ENCODE measurements around the gene HGD. TPM values are rescaled to one million over a fixed set of nuclear protein-coding genes. Genes with fewer than 3 reads are reported as not detected.

The HGD gene
- total RNA-seq, 1 donor, result 0.09 TPM

- H3K4me3 ChIP-seq (ENCODE audit: low read depth, low read length), result no peak overlapping the region
- DNase-seq (ENCODE audit: low read depth), result no peak
- no peak for TF ChIP-seq CTCF (IDR thresholded peaks at IDR 0.05; ENCODE audit: insufficient read depth, low read length)
Measured at GRCh38 chr3:120661945-120662344, 20.1 kb downstream of the HGD start.

DNA sequence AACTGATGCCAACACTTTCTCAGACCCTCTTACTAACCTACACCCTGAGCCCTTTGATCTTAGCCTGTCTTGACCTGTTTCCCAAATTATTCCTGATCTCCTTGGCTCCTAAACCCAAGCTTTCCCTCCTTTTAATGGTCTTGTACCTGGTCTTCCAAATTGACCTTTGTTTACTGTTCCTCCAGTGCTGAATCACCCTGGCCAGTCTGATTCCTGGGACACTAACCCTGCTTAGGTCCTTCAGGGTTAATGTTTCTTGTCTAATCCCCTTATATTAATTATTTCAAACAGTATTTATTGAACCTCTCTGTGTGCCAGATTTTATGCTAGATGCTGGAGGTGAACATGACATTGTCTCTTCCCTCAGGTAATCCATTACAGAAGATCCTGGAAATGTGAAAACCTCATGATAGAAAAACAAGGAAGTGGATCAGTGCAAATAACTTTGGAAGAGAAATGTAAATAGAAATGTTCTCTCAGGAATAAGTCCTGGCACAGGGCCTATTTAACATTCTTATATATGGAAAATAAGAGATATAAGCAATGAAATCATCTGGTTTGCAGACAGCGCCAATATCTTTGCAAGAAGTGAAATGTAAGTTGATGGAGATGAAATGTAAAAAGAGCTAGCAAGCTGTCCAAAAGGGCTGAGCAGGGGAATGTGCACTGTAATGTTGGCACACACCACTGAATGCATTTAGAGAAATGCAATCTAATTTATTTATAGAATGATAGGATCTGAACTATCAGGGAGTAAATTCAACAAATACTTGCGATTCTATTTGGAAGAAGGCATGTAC, 20.7 kb downstream of the HGD start:
- no peak for TF ChIP-seq CTCF (IDR thresholded peaks at IDR 0.05; ENCODE audit: insufficient read depth, low read length)
- DNase-seq (ENCODE audit: low read depth), result peak; percentile 31
- no peak overlapping the region for H3K4me3 ChIP-seq (ENCODE audit: low read depth, low read length)

- no peak for TF ChIP-seq CTCF (IDR thresholded peaks at IDR 0.05; ENCODE audit: insufficient read depth, low read length)
- no peak for DNase-seq (ENCODE audit: low read depth)
Measured at GRCh38 chr3:120659834-120660233, 22.2 kb downstream of the HGD start.

DNA sequence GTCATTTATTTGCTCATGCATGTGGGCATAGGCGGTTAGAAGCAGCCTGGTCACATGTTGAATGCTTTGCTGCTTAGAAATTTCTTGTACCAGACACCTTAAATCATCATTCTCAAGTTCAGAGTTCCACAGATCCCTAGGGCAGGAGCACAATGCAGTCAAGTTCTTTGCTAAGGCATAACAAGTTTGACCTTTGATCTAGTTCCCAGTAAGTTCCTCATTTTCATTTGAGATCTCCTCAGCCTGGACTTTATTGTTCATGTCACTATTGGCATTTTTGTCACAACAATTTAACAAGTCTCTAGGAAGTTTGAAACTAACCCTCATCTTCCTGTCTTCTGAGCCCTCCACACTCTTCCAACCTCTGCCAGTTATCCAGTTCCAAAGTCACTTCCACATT, 22.8 kb downstream of the HGD start:
- no peak for TF ChIP-seq CTCF (IDR thresholded peaks at IDR 0.05; ENCODE audit: insufficient read depth, low read length)
- no peak overlapping the region for H3K4me3 ChIP-seq (ENCODE audit: low read depth, low read length)

More at GRCh38 chr3:120659834-120660233, 22.2 kb downstream of the HGD start:
- no peak overlapping the region for H3K4me3 ChIP-seq (ENCODE audit: low read depth, low read length)

DNA sequence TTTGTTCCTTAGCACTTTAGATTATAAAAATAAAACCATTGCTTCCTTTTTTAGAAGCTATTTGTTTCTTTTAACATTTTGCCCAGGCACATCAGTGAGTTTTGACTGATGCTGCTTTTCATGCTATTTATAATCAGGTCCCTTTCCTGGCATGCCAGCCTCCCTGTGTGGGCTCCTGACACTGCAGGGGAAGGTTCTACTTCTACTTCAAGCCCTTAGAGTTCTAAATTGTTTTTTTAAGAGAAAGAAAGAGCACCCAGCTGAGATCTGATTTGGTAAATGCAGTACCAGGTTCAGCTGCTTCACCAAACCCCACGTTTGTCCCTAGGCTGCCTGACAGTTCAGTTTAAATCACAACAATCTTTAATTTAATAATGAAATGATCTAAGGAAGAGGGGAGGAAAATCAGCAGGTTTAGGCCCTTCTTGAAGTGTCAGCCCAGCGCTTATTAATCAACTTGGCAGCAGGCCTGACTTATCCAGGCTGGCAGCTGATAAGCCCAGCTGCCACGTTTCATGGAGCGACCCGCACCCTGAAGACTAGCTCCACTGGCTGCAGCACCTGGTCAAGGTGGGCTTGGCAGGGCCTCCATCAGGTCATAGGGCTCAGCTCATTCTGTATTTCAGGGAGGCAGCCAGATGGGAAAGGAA, 29.0 kb downstream of the HGD start:
- no peak for TF ChIP-seq CTCF (IDR thresholded peaks at IDR 0.05; ENCODE audit: insufficient read depth, low read length)
- DNase-seq (ENCODE audit: low read depth), result no peak
- H3K4me3 ChIP-seq (ENCODE audit: low read depth, low read length), result no peak overlapping the region

More for the DNA sequence above, 22.8 kb downstream of the HGD start:
- no peak for DNase-seq (ENCODE audit: low read depth)

DNA sequence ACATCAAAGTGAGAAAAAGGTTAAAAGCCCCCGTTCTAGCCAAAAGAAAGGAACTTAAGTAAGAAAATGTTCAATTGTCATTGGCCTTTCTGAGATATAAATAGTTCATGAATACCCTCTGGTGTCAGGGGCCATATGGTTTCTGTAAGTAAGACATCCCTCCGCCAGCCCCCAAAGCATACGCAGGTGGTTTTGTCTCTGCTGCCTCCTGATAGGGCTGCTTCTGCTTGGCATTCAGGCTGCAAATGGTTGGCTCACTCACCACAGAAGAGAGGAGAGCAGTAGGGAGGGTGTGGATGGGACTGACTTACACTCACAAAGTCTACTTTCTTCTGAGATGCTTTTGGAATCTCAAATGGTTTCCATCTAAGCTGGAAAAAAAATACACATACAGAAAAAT, 29.8 kb downstream of the HGD start:
- TF ChIP-seq CTCF (IDR thresholded peaks at IDR 0.05; ENCODE audit: insufficient read depth, low read length), result no peak
- no peak for DNase-seq (ENCODE audit: low read depth)
- no peak overlapping the region for H3K4me3 ChIP-seq (ENCODE audit: low read depth, low read length)
